Measurements from ENCODE around the gene KCNMA1.

DNA sequence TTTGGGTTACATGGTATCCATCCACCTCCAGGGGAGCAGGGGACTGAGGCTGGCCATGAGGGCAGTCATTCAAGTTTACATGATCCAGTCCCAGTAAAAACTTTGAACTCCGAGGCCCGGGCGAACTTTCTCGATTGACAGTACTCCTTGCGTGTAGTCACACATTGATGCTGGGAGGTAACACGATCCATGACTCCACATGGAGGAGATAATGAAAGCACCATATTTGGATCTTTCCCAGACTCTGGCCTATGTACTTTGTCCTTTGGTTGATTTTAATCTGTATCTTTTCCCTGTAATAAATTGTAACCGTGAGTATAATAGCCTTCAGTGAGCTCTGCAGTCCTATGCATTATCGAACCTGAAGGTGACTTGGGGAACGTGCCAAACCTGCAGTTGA, 401.6 kb downstream of the KCNMA1 start:
- TF ChIP-seq POLR2AphosphoS5 (IDR thresholded peaks at IDR 0.05) = no peak
- TF ChIP-seq, protein P1, sequence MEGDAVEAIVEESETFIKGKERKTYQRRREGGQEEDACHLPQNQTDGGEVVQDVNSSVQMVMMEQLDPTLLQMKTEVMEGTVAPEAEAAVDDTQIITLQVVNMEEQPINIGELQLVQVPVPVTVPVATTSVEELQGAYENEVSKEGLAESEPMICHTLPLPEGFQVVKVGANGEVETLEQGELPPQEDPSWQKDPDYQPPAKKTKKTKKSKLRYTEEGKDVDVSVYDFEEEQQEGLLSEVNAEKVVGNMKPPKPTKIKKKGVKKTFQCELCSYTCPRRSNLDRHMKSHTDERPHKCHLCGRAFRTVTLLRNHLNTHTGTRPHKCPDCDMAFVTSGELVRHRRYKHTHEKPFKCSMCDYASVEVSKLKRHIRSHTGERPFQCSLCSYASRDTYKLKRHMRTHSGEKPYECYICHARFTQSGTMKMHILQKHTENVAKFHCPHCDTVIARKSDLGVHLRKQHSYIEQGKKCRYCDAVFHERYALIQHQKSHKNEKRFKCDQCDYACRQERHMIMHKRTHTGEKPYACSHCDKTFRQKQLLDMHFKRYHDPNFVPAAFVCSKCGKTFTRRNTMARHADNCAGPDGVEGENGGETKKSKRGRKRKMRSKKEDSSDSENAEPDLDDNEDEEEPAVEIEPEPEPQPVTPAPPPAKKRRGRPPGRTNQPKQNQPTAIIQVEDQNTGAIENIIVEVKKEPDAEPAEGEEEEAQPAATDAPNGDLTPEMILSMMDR (IDR thresholded peaks at IDR 0.05) = no peak
- TF ChIP-seq POLR2A (IDR thresholded peaks at IDR 0.05) = no peak
